SH-SY5Y (cell line): Measurements from ENCODE around the gene POLR3B.

Source experiments
- GATA2 ChIP-seq: IDR thresholded peaks from 2 replicates; pipeline ENCODE4 v1.6.1; 2011; ENCODE audit warnings: mild to moderate bottlenecking, low read depth, low read length
- GATA3 ChIP-seq: IDR thresholded peaks from 2 replicates; pipeline ENCODE4 v1.6.1; 2011; ENCODE audit warnings: low read depth, mild to moderate bottlenecking, low read length, moderate library complexity

DNA sequence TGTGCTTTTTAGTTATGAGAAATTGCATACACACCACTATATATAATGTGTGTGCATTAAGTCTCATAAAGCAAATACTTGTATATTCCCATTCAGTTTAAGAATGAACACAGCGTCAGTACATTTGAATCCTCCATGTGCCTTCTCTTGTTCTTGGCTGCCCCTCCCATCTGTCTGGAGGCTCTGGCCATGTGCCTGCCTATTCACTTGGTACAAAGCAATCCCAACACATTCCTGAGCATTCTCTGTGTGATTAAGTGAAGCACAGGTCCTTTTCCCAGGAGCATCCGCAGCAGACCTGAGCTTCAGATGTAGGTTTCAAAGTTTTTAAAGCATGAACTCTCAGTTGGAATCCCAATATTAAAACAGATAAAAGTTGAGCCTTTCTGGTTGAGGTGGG is 58.7 kb downstream of the POLR3B start:
- no peak for TF ChIP-seq GATA3
- no peak for TF ChIP-seq GATA2
